H4 (cell line): ENCODE measurements around the gene CDH4. TPM values are rescaled to one million over a fixed set of nuclear protein-coding genes. Genes with fewer than 3 reads are reported as not detected.

Experiments
- DNase-seq: peaks from one replicate; pipeline ENCODE4 v3.0.0-alpha.2; 2015; ENCODE audit warnings: low spot score
- total RNA-seq: library from RNA; depleted of rRNA; stranded (reverse); fragments of >200 nt; shearing (Covaris generic); gene quantifications from 2 replicates; pipeline ENCODE4 v1.2.3, GENCODE V29; 2014

CDH4 gene
- total RNA-seq, 1 experiment from 2014 or later: 0.14 TPM

DNA sequence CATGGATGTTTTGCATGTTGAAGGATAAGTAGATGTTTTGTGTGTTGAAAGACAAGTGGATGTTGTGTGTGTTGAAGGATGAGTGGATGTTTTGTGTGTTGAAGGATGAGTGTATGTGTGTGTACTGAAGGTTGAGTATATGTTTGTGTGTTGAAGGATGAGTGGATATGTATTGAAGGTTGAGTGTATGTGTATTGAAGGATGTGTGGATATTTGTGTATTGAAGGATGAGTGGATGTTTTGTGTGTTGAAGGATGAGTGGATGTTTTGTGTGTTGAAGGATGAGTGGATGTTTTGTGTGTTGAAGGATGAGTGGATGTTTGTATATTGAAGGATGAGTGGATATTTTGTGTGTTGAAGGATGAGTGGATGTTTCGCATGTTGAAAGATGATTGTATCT lies 325.0 kb downstream of the CDH4 start:
- no peak for DNase-seq

- DNase-seq: no peak
Observed at GRCh38 chr20:61579908-61580307, 327.8 kb downstream of the CDH4 start.

DNA sequence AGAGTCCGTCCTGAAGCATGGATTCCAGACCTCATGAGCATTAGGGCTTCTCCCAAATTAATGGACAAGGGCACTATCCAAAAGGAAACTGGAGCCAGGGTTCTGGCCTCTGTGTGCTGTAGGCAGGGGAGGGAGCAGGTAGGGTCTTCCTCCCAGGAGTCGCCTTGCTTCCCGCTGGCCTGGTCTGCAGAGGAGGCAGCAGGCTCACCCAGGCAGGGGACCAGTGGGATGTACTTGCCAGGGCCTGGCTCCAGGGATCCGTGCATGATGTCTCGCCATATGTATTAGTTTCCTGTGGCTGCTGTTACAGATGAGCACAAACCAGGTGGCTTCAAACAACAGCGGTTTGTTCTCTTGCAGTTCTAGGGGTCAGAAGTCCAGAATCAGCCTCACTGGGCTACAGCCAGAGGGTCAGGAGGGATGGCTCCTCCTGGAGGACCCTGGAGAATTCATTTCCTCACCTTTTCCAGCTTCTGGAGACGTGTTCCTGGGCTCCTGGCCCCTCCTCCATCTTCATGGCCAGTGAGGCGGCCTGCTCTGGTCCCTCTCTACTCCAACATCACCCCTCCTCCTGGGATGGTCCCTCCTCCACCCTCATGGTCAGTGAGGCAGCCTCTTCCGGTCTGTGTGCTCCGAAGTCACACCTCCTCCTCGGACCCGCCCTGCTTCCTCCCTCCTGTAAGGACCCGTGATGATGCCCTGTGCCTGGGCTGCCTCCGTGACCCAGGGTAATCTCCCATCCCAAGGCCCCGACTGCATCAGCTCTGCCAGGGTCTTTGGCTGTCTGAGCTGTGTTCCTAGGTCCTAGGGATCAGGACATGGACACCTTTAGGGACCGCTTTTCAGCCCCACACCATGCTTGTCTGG lies 329.1 kb downstream of the CDH4 start:
- no peak for DNase-seq

DNA sequence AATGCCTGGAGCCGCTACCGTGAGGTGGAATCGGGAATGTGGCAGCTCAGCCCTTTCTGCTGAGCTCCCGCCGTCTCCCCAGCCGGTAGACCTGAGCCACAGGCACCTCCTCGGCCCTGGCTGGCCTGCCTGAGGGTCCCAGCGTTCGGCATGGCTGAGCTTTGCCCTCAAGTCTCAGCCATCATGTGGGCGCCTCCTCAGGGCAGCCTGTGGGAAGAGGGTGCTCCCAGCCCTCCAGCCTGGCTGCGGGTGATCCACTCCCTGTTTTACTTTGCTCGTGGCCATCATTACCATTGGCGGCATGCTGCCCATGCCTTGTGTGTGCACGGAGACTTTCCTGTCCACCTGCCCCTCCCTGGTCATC lies 329.7 kb downstream of the CDH4 start:
- DNase-seq: no peak

GRCh38 chr20:61582196-61582923 lies 330.3 kb downstream of the CDH4 start:
- no peak for DNase-seq

- DNase-seq: no peak
Observed at GRCh38 chr20:61583356-61583755, 331.3 kb downstream of the CDH4 start.

- no peak for DNase-seq
Observed at GRCh38 chr20:61584851-61585250, 332.8 kb downstream of the CDH4 start.

DNA sequence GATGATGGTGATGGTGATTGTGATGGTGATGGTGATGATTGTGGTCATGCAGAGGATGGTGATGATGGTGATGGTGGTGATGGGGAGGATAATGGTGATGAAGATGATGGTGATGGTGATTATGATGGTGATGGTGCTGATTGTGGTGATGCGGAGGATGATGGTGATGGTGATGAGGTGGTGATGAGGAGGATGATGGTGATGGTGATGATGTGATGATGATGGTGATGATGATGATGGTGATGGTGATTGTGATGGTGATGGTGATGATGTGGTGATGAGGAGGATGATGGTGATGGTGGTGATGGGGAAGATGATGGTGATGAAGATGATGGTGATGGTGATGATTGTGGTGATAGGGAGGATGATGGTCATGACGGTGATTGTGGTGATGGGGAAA lies 333.7 kb downstream of the CDH4 start:
- DNase-seq: no peak

DNA sequence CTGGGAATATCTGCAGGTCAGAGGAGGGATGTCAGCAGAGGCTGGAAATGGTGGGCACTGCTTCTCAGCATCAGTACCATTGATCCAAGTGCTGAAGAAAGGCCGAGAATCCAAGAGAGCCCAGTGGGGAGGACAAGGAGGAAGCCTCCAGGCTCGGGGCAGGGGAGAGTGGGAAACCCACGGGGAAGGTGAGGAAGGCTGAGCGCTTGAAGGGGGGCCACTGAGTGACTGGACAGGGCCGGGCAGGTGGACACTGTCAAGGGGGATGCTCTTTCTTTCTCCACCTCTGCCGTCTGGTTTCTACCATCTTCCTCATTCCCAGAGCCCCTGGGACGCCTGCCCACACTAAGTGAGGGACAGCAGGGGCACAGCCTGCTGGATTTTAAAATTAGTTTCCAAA lies 335.0 kb downstream of the CDH4 start:
- no peak for DNase-seq

DNA sequence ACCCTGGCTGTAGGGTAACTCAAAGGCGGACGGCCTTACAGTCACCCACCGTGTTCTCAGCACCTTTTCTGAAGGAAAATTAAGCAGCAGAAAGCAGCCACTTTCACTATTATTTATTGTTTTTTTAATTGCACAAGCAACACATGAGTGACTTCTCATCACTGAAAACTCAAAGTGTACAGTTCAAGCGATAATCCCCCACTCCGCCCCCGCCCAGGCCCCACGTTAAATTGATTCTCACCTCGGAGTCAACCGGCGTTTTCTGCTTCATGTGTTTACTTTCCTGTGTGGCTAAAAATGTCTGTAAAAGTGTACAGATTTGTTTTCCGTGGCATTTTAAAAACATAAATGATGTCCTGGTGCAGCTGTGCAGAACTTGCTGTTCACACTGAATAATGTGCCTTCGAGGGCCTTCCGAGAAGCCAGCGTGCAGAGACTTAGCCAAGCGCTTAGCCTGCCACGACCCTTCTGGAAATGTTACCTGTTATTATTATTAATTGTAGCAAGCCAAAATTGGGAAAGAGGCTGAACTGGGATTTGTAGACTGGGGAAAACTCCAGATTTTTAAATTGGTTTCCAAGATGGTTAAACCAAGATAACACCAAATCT lies 335.7 kb downstream of the CDH4 start:
- DNase-seq: no peak

GRCh38 chr20:61588411-61589385 lies 336.6 kb downstream of the CDH4 start:
- DNase-seq: peak; percentile 16

DNA sequence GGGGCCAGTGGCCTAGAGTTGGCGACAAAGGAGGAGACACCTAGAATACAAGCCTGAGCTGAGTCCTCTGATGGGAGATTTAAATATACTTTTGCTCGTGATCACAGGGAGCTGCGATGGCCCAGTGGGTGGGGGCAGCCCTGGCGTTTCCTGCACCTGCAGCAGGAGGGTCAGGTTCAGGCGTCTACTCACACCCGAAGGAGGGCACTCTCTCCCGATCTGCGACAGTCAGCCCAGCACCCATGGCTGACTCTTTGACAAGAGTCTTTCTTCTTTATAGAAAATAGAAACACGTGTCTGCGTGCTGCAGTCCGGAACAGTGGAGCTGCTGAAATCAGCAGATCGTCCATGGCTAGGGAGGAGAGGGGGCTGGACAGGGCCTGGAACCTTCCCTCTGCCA lies 338.2 kb downstream of the CDH4 start:
- no peak for DNase-seq

- DNase-seq: no peak
Observed at GRCh38 chr20:61593516-61593915, 341.5 kb downstream of the CDH4 start.

DNA sequence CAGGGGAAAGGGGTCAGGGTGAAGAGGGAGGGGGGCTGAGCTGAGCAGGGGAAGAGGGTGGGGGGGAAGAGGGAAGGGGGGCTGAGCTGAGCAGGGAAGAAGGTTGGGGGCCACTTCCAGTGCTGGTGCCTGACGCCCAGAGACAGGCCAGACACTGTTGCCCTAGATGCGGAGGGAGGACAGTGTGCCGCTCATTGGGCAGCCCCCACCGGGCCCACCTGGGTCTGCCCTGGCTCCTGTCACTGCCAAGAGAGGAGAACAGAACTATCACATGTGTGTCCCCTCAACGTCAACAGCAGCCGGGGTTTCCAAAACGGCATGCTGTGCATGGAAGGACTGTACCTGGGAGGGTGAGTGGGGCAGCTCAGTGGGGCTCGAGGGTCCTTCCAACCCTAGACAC lies 342.1 kb downstream of the CDH4 start:
- no peak for DNase-seq

DNA sequence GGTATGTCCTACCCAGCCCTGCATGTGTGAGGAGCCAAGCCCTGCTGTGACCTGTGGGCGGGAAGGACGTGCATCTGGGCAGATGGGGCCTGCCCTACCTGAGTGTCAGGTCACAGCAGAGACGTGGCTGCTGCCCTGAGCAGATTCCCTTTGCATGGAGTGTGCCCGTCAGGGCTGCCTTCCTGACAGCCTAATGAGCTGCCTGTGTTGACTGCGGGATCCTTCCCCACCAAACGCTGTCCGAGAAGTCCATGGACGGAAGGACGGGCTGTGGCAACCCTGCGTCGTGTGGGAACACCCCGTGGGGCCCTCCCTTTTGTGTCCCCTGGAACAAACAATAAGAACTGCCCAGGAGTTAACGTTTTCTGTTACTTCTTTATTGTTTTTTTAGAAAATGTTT lies 343.2 kb downstream of the CDH4 start:
- DNase-seq: no peak

GRCh38 chr20:61596687-61597330 lies 344.7 kb downstream of the CDH4 start:
- DNase-seq: no peak

DNA sequence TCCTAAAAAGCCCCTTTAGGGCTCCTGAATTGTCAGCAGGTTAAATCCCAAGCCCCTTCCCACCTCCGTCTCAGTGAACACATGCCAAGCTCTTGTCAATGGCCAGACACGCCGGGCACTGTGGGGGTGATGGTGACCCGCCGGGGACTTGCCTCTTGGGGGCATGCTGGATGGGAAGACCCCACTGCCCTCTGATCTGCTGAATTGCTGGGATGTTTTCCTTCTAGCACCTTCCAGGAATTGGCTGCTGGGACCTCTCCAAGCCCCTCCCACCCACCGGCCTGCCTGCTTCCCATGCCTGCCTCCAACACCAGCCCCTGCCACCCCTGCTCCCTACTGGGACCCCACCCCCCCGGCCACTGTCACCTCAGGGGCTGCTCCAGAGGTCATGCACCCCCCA lies 345.9 kb downstream of the CDH4 start:
- DNase-seq: no peak

- DNase-seq: no peak
Observed at GRCh38 chr20:61598586-61598985, 346.5 kb downstream of the CDH4 start.

DNA sequence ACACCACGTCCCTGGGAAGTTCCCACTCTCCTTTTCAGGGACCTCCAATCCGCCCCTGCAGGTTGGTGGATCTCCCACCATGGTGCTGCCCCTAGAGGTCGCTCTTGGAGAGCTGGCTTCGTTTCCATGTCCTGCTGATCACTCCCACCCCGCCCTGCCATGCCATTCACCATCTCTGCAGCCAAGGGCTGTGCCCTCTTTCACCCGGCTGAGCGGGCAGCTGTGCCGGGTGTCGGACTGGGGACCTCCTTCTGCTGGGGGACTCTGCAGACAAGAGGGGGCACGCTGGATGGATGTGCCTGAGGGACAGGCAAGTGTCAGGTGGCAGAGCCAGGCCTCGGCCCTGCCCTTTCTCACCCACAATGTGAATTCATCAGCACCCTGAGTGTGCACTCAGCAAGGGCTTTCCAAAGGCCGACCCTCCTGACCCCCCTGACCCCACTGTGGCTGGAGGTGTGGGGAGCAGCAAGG lies 347.0 kb downstream of the CDH4 start:
- no peak for DNase-seq

DNA sequence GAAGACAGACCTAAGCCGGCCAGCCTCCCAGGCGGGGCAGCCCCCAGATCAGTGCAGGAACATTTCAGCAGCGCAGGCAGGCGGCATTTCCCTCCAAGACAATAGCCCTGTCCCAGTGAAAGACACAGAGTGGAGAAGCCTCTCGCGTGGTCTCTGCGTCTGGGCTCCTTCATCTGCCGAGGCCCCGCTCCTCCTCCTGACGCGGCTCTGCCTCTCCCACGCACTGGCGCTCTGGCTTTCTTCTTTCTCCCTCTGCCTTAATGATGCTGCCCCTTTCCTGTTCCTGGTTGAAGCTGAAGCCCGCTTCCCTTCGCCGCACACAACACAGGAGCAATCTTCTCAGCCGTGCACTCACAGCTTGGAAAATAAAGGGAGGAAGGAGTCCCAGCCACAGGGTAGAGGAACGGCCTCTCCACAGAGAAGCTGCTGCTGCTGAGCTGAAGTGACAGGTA lies 347.5 kb downstream of the CDH4 start:
- DNase-seq: no peak

DNA sequence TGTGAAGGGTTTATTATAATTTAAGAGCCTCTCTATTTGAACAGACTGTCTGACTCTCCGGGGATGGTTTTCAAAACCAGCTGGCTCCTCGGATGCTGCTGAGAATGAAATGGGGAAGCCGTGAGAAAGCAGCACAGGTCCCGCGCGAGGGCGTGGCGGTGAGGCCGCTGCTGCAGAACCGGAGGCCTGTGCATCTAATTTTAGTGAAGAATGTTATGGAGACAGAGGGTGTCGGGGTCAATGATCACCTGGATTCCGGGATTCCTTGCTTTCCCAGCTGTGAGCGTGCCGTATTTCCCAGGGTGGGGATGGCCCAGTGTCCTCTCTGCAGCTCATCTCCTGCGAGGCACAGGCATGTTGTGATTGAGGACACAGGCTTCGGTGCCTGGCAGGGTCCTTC lies 348.0 kb downstream of the CDH4 start:
- no peak for DNase-seq
